GM18526 (cell line): ENCODE results near the gene LDLRAD3.

Experiments
- POLR2A ChIP-seq: IDR thresholded peaks from 3 replicates; pipeline ENCODE4 v1.6.1; 2011; ENCODE audit not compliant: insufficient read length; ENCODE audit errors: extremely low read depth

Gene LDLRAD3

GRCh38 chr11:36116161-36116560 is 172.3 kb downstream of the LDLRAD3 start:
- no peak for TF ChIP-seq POLR2A

- no peak for TF ChIP-seq POLR2A
Observed at GRCh38 chr11:36118084-36118483, 174.2 kb downstream of the LDLRAD3 start.

- TF ChIP-seq POLR2A, result no peak
Observed at GRCh38 chr11:36119300-36119699, 175.4 kb downstream of the LDLRAD3 start.

- no peak for TF ChIP-seq POLR2A
Observed at GRCh38 chr11:36121054-36121453, 177.2 kb downstream of the LDLRAD3 start.

GRCh38 chr11:36122671-36123070 is 178.8 kb downstream of the LDLRAD3 start:
- no peak for TF ChIP-seq POLR2A

- no peak for TF ChIP-seq POLR2A
Observed at GRCh38 chr11:36123336-36124101, 179.7 kb downstream of the LDLRAD3 start.

GRCh38 chr11:36126678-36127077 is 182.8 kb downstream of the LDLRAD3 start:
- TF ChIP-seq POLR2A, result no peak

- no peak for TF ChIP-seq POLR2A
Observed at GRCh38 chr11:36127550-36127949, 183.7 kb downstream of the LDLRAD3 start.

GRCh38 chr11:36129955-36130354 is 186.1 kb downstream of the LDLRAD3 start:
- no peak for TF ChIP-seq POLR2A

GRCh38 chr11:36130401-36130800 is 186.5 kb downstream of the LDLRAD3 start:
- no peak for TF ChIP-seq POLR2A

- TF ChIP-seq POLR2A, result no peak
Observed at GRCh38 chr11:36131721-36132397, 188.0 kb downstream of the LDLRAD3 start.

GRCh38 chr11:36132940-36133339 is 189.1 kb downstream of the LDLRAD3 start:
- TF ChIP-seq POLR2A, result no peak

- no peak for TF ChIP-seq POLR2A
Observed at GRCh38 chr11:36135076-36135475, 191.2 kb downstream of the LDLRAD3 start.

- no peak for TF ChIP-seq POLR2A
Observed at GRCh38 chr11:36139767-36140166, 195.9 kb downstream of the LDLRAD3 start.

GRCh38 chr11:36141196-36141953 is 197.5 kb downstream of the LDLRAD3 start:
- no peak for TF ChIP-seq POLR2A

GRCh38 chr11:36141956-36142355 is 198.1 kb downstream of the LDLRAD3 start:
- no peak for TF ChIP-seq POLR2A
